B cell (primary cell): Measurements from ENCODE around the gene CNNM3. TPM values are rescaled to one million over a fixed set of nuclear protein-coding genes. Genes with fewer than 3 reads are reported as not detected.
"Not testable (repeated sequence)": the region's sequence is repeated elsewhere in the genome, so short reads cannot be mapped to it uniquely, and the experiment has no call there.

Experiments
- ATAC-seq: fragments of 200-7000 bp; cut with Tn5 transposase; one replicate; pipeline ENCODE4 v1.10.0; 2021; ENCODE audit warnings: low read depth, mild to moderate bottlenecking, moderate number of reproducible peaks, moderate library complexity
- CTCF ChIA-PET: fragments of 350-600 bp; sonication (Branson Sonifier 250); formaldehyde crosslinking; loops from one replicate; lab custom pipeline; 2021; ENCODE audit warnings: antibody characterized with exemption, inconsistent platforms; lab: Charles Lee
- POLR2A ChIA-PET: fragments of 350-600 bp; sonication (Branson Sonifier 250); formaldehyde crosslinking; loops from one replicate; lab custom pipeline; 2021; ENCODE audit warnings: antibody characterized with exemption; lab: Charles Lee
- DNase-seq: peaks from one replicate; pipeline ENCODE4 v3.0.0; 2013
- H2AFZ ChIP-seq: 2 replicates; pipeline ENCODE4 v1.6.1; 2012; ENCODE audit warnings: mild to moderate bottlenecking, low read depth, low read length; ENCODE audit not compliant: insufficient read depth, poor library complexity, severe bottlenecking
- H3K27ac ChIP-seq, 2 donors: 1 replicate in 1 of 2; 2 replicates in 1 of 2; pipeline ENCODE4 v1.5.1; 2012 to 2013; ENCODE audit warnings: low read length in 2 of 2, mild to moderate bottlenecking in 2 of 2, moderate library complexity in 1 of 2
- H3K27me3 ChIP-seq, 4 experiments: fragments of 200-600 bp in 1 of 4; sonication (generic) in 1 of 4; replicated peaks in 1 of 4; 1 replicate in 2 of 4; 2 replicates in 2 of 4; pipeline versions ENCODE4 v1.6.1 to v1.7.0; 2013 to 2016; ENCODE audit warnings: low read length in 3 of 4, mild to moderate bottlenecking in 2 of 4, mixed read lengths in 1 of 4, moderate library complexity in 1 of 4; ENCODE audit not compliant: insufficient read depth in 4 of 4, control insufficient read depth in 3 of 4; ENCODE audit errors: control extremely low read depth in 1 of 4
- H3K36me3 ChIP-seq, 2 experiments: replicated peaks in 1 of 2; 1 replicate in 1 of 2; 2 replicates in 1 of 2; pipeline versions ENCODE4 v1.6.1 to v1.7.1; 2013; ENCODE audit warnings: low read length in 1 of 2; ENCODE audit not compliant: insufficient read depth in 2 of 2, control insufficient read depth in 1 of 2; ENCODE audit errors: control extremely low read depth in 1 of 2, extremely low read depth in 1 of 2
- H3K4me1 ChIP-seq, 2 donors: fragments of 200-600 bp in 1 of 2; sonication (generic) in 1 of 2; 1 replicate in 1 of 2; 2 replicates in 1 of 2; pipeline versions ENCODE4 v1.5.1 to v1.6.1; 2013 to 2017; ENCODE audit warnings: low read length in 2 of 2; ENCODE audit not compliant: control insufficient read depth in 2 of 2, insufficient read depth in 2 of 2
- H3K4me2 ChIP-seq: replicated peaks from 2 replicates; pipeline ENCODE3; 2012; ENCODE audit warnings: mild to moderate bottlenecking, low read depth, low read length; ENCODE audit not compliant: poor library complexity, severe bottlenecking
- H3K4me3 ChIP-seq, 5 experiments: fragments of 200-600 bp in 1 of 5; sonication (generic) in 1 of 5; 1 replicate in 3 of 5; 2 replicates in 2 of 5; pipeline versions ENCODE4 v1.5.1 to v1.7.0; 2011 to 2016; ENCODE audit warnings: low read length in 4 of 5, mild to moderate bottlenecking in 4 of 5, low read depth in 2 of 5, control low read depth in 1 of 5, moderate library complexity in 1 of 5; ENCODE audit not compliant: insufficient read depth in 1 of 5; ENCODE audit errors: control extremely low read depth in 1 of 5, extremely low read depth in 1 of 5
- H3K79me2 ChIP-seq: fragments of 200-600 bp; sonication (generic); one replicate; pipeline ENCODE4 v1.6.0; 2016; ENCODE audit warnings: low read length; ENCODE audit not compliant: control insufficient read depth, insufficient read depth
- H3K9ac ChIP-seq: fragments of 200-600 bp; sonication (generic); 2 replicates; pipeline ENCODE4 v1.6.1; 2017; ENCODE audit warnings: mild to moderate bottlenecking, low read length, moderate library complexity
- H3K9me3 ChIP-seq, 3 donors: one replicate each; pipeline versions ENCODE4 v1.6.1 to v1.7.1; 2013; ENCODE audit warnings: low read length in 2 of 3; ENCODE audit not compliant: control insufficient read depth in 2 of 3, insufficient read depth in 1 of 3; ENCODE audit errors: control extremely low read depth in 1 of 3
- H4K20me1 ChIP-seq: 2 replicates; pipeline ENCODE4 v1.6.0; 2012; ENCODE audit warnings: mild to moderate bottlenecking, low read length; ENCODE audit not compliant: insufficient read depth, control insufficient read depth, poor library complexity, severe bottlenecking
- H3K27ac Mint-ChIP-seq: one replicate; pipeline ENCODE4 v1.8.0; 2021; ENCODE audit warnings: mixed read lengths
- H3K27me3 Mint-ChIP-seq: one replicate; pipeline ENCODE4 v1.8.0; 2021; ENCODE audit warnings: mixed read lengths
- H3K4me1 Mint-ChIP-seq: one replicate; pipeline ENCODE4 v1.8.0; 2021; ENCODE audit warnings: mixed read lengths
- H3K4me3 Mint-ChIP-seq: one replicate; pipeline ENCODE4 v1.8.0; 2021; ENCODE audit warnings: mixed read lengths
- H3K9me3 Mint-ChIP-seq: one replicate; pipeline ENCODE4 v1.8.0; 2022; ENCODE audit warnings: mixed read lengths; ENCODE audit not compliant: insufficient read depth
- CTCF ChIP-seq: fragments of 200-600 bp; IDR thresholded peaks from one replicate; pipeline ENCODE4 v1.8.0; 2022; ENCODE audit warnings: antibody characterized with exemption, mild to moderate bottlenecking
- EZH2 ChIP-seq: IDR thresholded peaks from 2 replicates; pipeline ENCODE4 v1.6.1; 2012; ENCODE audit warnings: borderline replicate concordance, low read depth, mild to moderate bottlenecking, moderate library complexity, low read length; ENCODE audit not compliant: insufficient read depth, poor library complexity, severe bottlenecking
- WGBS: methylation state at CpG from one replicate; pipeline ENCODE4 v1.1.5; 2013; ENCODE audit warnings: missing lambda C conversion rate; ENCODE audit not compliant: insufficient coverage; 5-methylcytosine and 5-hydroxymethylcytosine counted together
- intact Hi-C: fragments of 100-400 bp; cut with micrococcal nuclease; formaldehyde crosslinking; loops from one replicate; pipeline ENCODE4 v1.10.0; 2022
- polyA plus RNA-seq: library from polyadenylated mRNA; depleted of rRNA; stranded (reverse); fragments of >200 nt; gene quantifications from 2 replicates; pipeline ENCODE4 v1.2.3, GENCODE V29; 2012
- total RNA-seq, 2 donors: library from RNA; stranded (reverse); fragments of 120-200 nt in 1 of 2; gene quantifications; 1 replicate in 1 of 2; 2 replicates in 1 of 2; pipeline versions ENCODE4 v1.2.3 to v1.2.4, GENCODE V29; 2013 to 2022

The CNNM3 gene
- total and polyA plus RNA-seq, 2 donors (not counting 1 experiment from before 2014, with no cell fraction given): 28.8 to 54.7 TPM

DNA sequence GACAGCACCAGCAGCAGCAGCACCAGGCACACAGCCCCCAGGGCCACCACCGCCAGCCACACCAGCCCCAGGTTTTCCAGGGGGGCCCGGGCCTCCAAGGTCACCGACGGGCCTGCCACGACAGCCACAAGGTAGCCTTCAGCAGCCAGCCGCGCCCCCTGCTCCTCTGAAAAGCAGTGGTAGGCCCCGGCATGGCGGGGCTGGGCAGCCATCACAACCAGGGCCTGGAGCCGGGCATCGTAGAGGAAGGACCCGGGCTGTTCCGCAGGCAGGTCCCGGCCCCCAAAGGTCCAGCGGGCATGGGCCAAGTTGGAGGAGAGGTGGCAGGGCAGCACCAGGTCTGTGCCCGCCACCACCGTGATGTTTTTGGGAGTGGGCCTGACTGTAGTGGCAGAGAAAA, 45.0 kb downstream of the CNNM3 start:
- Histone ChIP-seq H3K9me3 (no peaks in the 10 kb centered on the region), H2AFZ (no peak overlapping the region), H3K4me1 (peaks cover 16 to 20% of the 10 kb centered on the region in 2 donors), H3K79me2 (peaks cover 16% of the 10 kb centered on the region), H3K4me2 (no peak overlapping the region), H3K4me3 (no peak overlapping the region), H3K27ac (no peak overlapping the region), H3K27me3 (peaks cover 0 to 10% (median 0%) of the 10 kb centered on the region in 4 experiments), H3K36me3 (no peaks in the 10 kb centered on the region), H3K9ac (no peak overlapping the region), H4K20me1 (peaks cover 6% of the 10 kb centered on the region)
- DNase-seq (no peak), ATAC-seq (no peak)
- 98% methylated on average over 17 of the region's 17 CpGs for WGBS
- POLR2A ChIA-PET: no interaction called here
- H3K4me1 Mint-ChIP-seq: peaks cover 17% of the 10 kb centered on the region
- TF ChIP-seq CTCF (no peak), EZH2 (no peak)
- H3K9me3 Mint-ChIP-seq: no peaks in the 10 kb centered on the region
- H3K27ac Mint-ChIP-seq: no peak overlapping the region
- H3K27me3 Mint-ChIP-seq: peaks cover 6% of the 10 kb centered on the region
- H3K4me3 Mint-ChIP-seq: no peak overlapping the region
- intact Hi-C loops: no loop called here
- CTCF ChIA-PET: no interaction called here

DNA sequence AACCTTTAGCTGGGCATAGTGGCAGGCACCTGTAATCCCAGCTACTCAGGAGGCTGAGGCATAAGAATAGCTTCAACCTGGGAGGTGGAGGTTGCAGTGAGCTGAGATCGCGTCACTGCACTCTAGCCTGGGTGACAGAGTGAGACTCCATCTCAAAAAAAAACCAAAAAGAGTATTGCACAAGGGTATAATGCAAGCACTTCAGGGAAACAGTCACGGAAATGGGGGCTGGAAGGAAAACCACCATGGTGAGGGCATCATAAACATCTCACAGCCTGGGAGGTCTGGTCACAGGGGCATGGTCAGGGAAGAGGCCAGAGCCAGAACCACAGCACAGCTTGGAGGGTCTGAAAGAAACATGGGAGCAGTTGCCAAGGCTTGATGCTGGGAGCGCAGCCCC, 47.0 kb downstream of the CNNM3 start:
- H3K27ac ChIP-seq, H4K20me1 ChIP-seq, H3K27ac Mint-ChIP-seq, intact Hi-C loops, H3K4me2 ChIP-seq, H3K9ac ChIP-seq, H3K4me3 ChIP-seq, H3K36me3 ChIP-seq, H3K79me2 ChIP-seq, H3K9me3 Mint-ChIP-seq, H3K9me3 ChIP-seq, DNase-seq, CTCF ChIA-PET, ATAC-seq, H2AFZ ChIP-seq, H3K4me3 Mint-ChIP-seq: not testable (repeated sequence)
- Histone ChIP-seq H3K4me1 (peaks cover 20 to 25% of the 10 kb centered on the region in 2 donors), H3K27me3 (peaks cover 0 to 28% (median 7%) of the 10 kb centered on the region in 4 experiments)
- peaks cover 13% of the 10 kb centered on the region for H3K4me1 Mint-ChIP-seq
- H3K27me3 Mint-ChIP-seq: peaks cover 20% of the 10 kb centered on the region
- POLR2A ChIA-PET: interaction anchor here (0.7 kb wide), 1 partner anchor 114 kb away, joined by 3 read pairs; no protein-coding TSS in a partner anchor
- 96% methylated on average over 2 of the region's 4 CpGs for WGBS
